Measurements from ENCODE around the gene STAT6.
"Not testable (repeated sequence)": the region's sequence is repeated elsewhere in the genome, so short reads cannot be mapped to it uniquely, and the experiment has no call there.

Gene STAT6

GRCh38 chr12:57126561-57126960 lies 15.4 kb upstream of the STAT6 start:
- no peak for DNase-seq (ENCODE audit: low read depth)

GRCh38 chr12:57126061-57126460 lies 14.9 kb upstream of the STAT6 start:
- no peak for DNase-seq (ENCODE audit: low read depth)

GRCh38 chr12:57124261-57124877 lies 13.2 kb upstream of the STAT6 start:
- peak; percentile 68 for DNase-seq (ENCODE audit: low read depth)

GRCh38 chr12:57123813-57124212 lies 12.7 kb upstream of the STAT6 start:
- no peak for DNase-seq (ENCODE audit: low read depth)

GRCh38 chr12:57120718-57121117 lies 9.6 kb upstream of the STAT6 start:
- not testable (repeated sequence) for DNase-seq (ENCODE audit: low read depth)

- no peak for DNase-seq (ENCODE audit: low read depth)
These were observed 8.3 kb upstream of the STAT6 start for GRCh38 chr12:57119294-57120085.

- DNase-seq (ENCODE audit: low read depth): no peak
These were observed 7.6 kb upstream of the STAT6 start for GRCh38 chr12:57118711-57119271.

- DNase-seq (ENCODE audit: low read depth): no peak
These were observed 5.6 kb upstream of the STAT6 start for GRCh38 chr12:57116580-57117281.

- no peak for DNase-seq (ENCODE audit: low read depth)
These were observed 1.5 kb upstream of the STAT6 start for GRCh38 chr12:57112492-57113294.

GRCh38 chr12:57110104-57111030 lies 795 bp downstream of the STAT6 start:
- DNase-seq (ENCODE audit: low read depth): peak; percentile 51

- DNase-seq (ENCODE audit: low read depth): no peak
These were observed 1.7 kb downstream of the STAT6 start for GRCh38 chr12:57109207-57110103.

- no peak for DNase-seq (ENCODE audit: low read depth)
These were observed 3.6 kb downstream of the STAT6 start for GRCh38 chr12:57107456-57108155.

GRCh38 chr12:57106021-57106708 lies 5.0 kb downstream of the STAT6 start:
- no peak for DNase-seq (ENCODE audit: low read depth)

GRCh38 chr12:57105011-57105753 lies 6.0 kb downstream of the STAT6 start:
- DNase-seq (ENCODE audit: low read depth): no peak

- no peak for DNase-seq (ENCODE audit: low read depth)
These were observed 6.8 kb downstream of the STAT6 start for GRCh38 chr12:57104292-57104910.

GRCh38 chr12:57103856-57104255 lies 7.3 kb downstream of the STAT6 start:
- no peak for DNase-seq (ENCODE audit: low read depth)
